ENCODE data around the gene GNAS.

The GNAS gene

GRCh38 chr20:58880994-58881752, 28.7 kb downstream of the GNAS start:
- Histone ChIP-seq H3K36me3 (ENCODE audit: insufficient read depth, insufficient read length, low read length) (no peaks in the 10 kb centered on the region), H3K4me3 (ENCODE audit: insufficient read length, low read depth) (no peak overlapping the region), H3K27me3 (ENCODE audit: insufficient read depth, insufficient read length) (no peaks in the 10 kb centered on the region), H3K4me1 (ENCODE audit: insufficient read depth, insufficient read length) (peaks cover 14% of the 10 kb centered on the region), H3K9me3 (ENCODE audit: insufficient read depth, low read length) (no peaks in the 10 kb centered on the region), H3K9ac (ENCODE audit: insufficient read length, low read depth) (no peak overlapping the region)
- no peak for DNase-seq (ENCODE audit: low read depth, low spot score)
- no peak for TF ChIP-seq YY1 (IDR thresholded peaks at IDR 0.05; ENCODE audit: insufficient read depth, insufficient read length)
- TF ChIP-seq ZNF274 (IDR thresholded peaks at IDR 0.05; ENCODE audit: low read depth, low read length), result no peak
- no peak for TF ChIP-seq SUZ12 (IDR thresholded peaks at IDR 0.05; ENCODE audit: extremely low read depth, insufficient read depth, insufficient read length)

- Histone ChIP-seq H3K9me3 (ENCODE audit: insufficient read depth, low read length) (no peaks in the 10 kb centered on the region), H3K4me3 (ENCODE audit: insufficient read length, low read depth) (no peak overlapping the region), H3K9ac (ENCODE audit: insufficient read length, low read depth) (no peak overlapping the region), H3K36me3 (ENCODE audit: insufficient read depth, insufficient read length, low read length) (no peaks in the 10 kb centered on the region), H3K27me3 (ENCODE audit: insufficient read depth, insufficient read length) (no peaks in the 10 kb centered on the region), H3K4me1 (ENCODE audit: insufficient read depth, insufficient read length) (peaks cover 10% of the 10 kb centered on the region)
- no peak for DNase-seq (ENCODE audit: low read depth, low spot score)
- no peak for TF ChIP-seq ZNF274 (IDR thresholded peaks at IDR 0.05; ENCODE audit: low read depth, low read length)
- no peak for TF ChIP-seq YY1 (IDR thresholded peaks at IDR 0.05; ENCODE audit: insufficient read depth, insufficient read length)
- TF ChIP-seq SUZ12 (IDR thresholded peaks at IDR 0.05; ENCODE audit: extremely low read depth, insufficient read depth, insufficient read length), result no peak
Measured at GRCh38 chr20:58882704-58883089, 30.2 kb downstream of the GNAS start.

- TF ChIP-seq SUZ12 (IDR thresholded peaks at IDR 0.05; ENCODE audit: extremely low read depth, insufficient read depth, insufficient read length), result no peak
- TF ChIP-seq ZNF274 (IDR thresholded peaks at IDR 0.05; ENCODE audit: low read depth, low read length), result no peak
- TF ChIP-seq YY1 (IDR thresholded peaks at IDR 0.05; ENCODE audit: insufficient read depth, insufficient read length), result no peak
- Histone ChIP-seq H3K4me3 (ENCODE audit: insufficient read length, low read depth) (no peak overlapping the region), H3K4me1 (ENCODE audit: insufficient read depth, insufficient read length) (peaks cover 6% of the 10 kb centered on the region), H3K27me3 (ENCODE audit: insufficient read depth, insufficient read length) (no peaks in the 10 kb centered on the region), H3K9ac (ENCODE audit: insufficient read length, low read depth) (peak overlapping the region; percentile 66), H3K9me3 (ENCODE audit: insufficient read depth, low read length) (no peaks in the 10 kb centered on the region), H3K36me3 (ENCODE audit: insufficient read depth, insufficient read length, low read length) (no peaks in the 10 kb centered on the region)
- DNase-seq (ENCODE audit: low read depth, low spot score), result no peak
Measured at GRCh38 chr20:58883241-58883691, 30.8 kb downstream of the GNAS start.

- H3K4me1 ChIP-seq (ENCODE audit: insufficient read depth, insufficient read length), result peaks cover 2% of the 10 kb centered on the region
- no peak overlapping the region for H3K9ac ChIP-seq (ENCODE audit: insufficient read length, low read depth)
- TF ChIP-seq YY1 (IDR thresholded peaks at IDR 0.05; ENCODE audit: insufficient read depth, insufficient read length), result no peak
- no peak for TF ChIP-seq SUZ12 (IDR thresholded peaks at IDR 0.05; ENCODE audit: extremely low read depth, insufficient read depth, insufficient read length)
- no peak for TF ChIP-seq ZNF274 (IDR thresholded peaks at IDR 0.05; ENCODE audit: low read depth, low read length)
- no peaks in the 10 kb centered on the region for H3K27me3 ChIP-seq (ENCODE audit: insufficient read depth, insufficient read length)
- no peaks in the 10 kb centered on the region for H3K9me3 ChIP-seq (ENCODE audit: insufficient read depth, low read length)
- no peak for DNase-seq (ENCODE audit: low read depth, low spot score)
- no peaks in the 10 kb centered on the region for H3K36me3 ChIP-seq (ENCODE audit: insufficient read depth, insufficient read length, low read length)
- no peak overlapping the region for H3K4me3 ChIP-seq (ENCODE audit: insufficient read length, low read depth)
Measured at GRCh38 chr20:58884966-58885365, 32.5 kb downstream of the GNAS start.

GRCh38 chr20:58886546-58886945, 34.0 kb downstream of the GNAS start:
- Histone ChIP-seq H3K4me1 (ENCODE audit: insufficient read depth, insufficient read length) (peaks cover 2% of the 10 kb centered on the region), H3K27me3 (ENCODE audit: insufficient read depth, insufficient read length) (no peaks in the 10 kb centered on the region), H3K9ac (ENCODE audit: insufficient read length, low read depth) (no peak overlapping the region), H3K4me3 (ENCODE audit: insufficient read length, low read depth) (no peak overlapping the region), H3K36me3 (ENCODE audit: insufficient read depth, insufficient read length, low read length) (no peaks in the 10 kb centered on the region), H3K9me3 (ENCODE audit: insufficient read depth, low read length) (no peaks in the 10 kb centered on the region)
- TF ChIP-seq SUZ12 (IDR thresholded peaks at IDR 0.05; ENCODE audit: extremely low read depth, insufficient read depth, insufficient read length) (no peak), ZNF274 (IDR thresholded peaks at IDR 0.05; ENCODE audit: low read depth, low read length) (no peak), YY1 (IDR thresholded peaks at IDR 0.05; ENCODE audit: insufficient read depth, insufficient read length) (no peak)
- no peak for DNase-seq (ENCODE audit: low read depth, low spot score)

- Histone ChIP-seq H3K36me3 (ENCODE audit: insufficient read depth, insufficient read length, low read length) (no peaks in the 10 kb centered on the region), H3K9ac (ENCODE audit: insufficient read length, low read depth) (peak overlapping the region; percentile 96), H3K4me3 (ENCODE audit: insufficient read length, low read depth) (peak overlapping the region; percentile 91), H3K9me3 (ENCODE audit: insufficient read depth, low read length) (no peaks in the 10 kb centered on the region), H3K4me1 (ENCODE audit: insufficient read depth, insufficient read length) (peaks cover 2% of the 10 kb centered on the region), H3K27me3 (ENCODE audit: insufficient read depth, insufficient read length) (no peaks in the 10 kb centered on the region)
- TF ChIP-seq YY1 (IDR thresholded peaks at IDR 0.05; ENCODE audit: insufficient read depth, insufficient read length), result no peak
- no peak for DNase-seq (ENCODE audit: low read depth, low spot score)
Measured at GRCh38 chr20:58888103-58888502, 35.6 kb downstream of the GNAS start.

GRCh38 chr20:58888521-58889333, 36.2 kb downstream of the GNAS start:
- no peaks in the 10 kb centered on the region for H3K9me3 ChIP-seq (ENCODE audit: insufficient read depth, low read length)
- no peak for DNase-seq (ENCODE audit: low read depth, low spot score)
- H3K4me1 ChIP-seq (ENCODE audit: insufficient read depth, insufficient read length), result no peaks in the 10 kb centered on the region
- H3K27me3 ChIP-seq (ENCODE audit: insufficient read depth, insufficient read length), result no peaks in the 10 kb centered on the region
- H3K9ac ChIP-seq (ENCODE audit: insufficient read length, low read depth), result peak overlapping the region; percentile 96
- H3K4me3 ChIP-seq (ENCODE audit: insufficient read length, low read depth), result peak overlapping the region; percentile 91
- peaks cover 3% of the 10 kb centered on the region for H3K36me3 ChIP-seq (ENCODE audit: insufficient read depth, insufficient read length, low read length)
- no peak for TF ChIP-seq SUZ12 (IDR thresholded peaks at IDR 0.05; ENCODE audit: extremely low read depth, insufficient read depth, insufficient read length)
- TF ChIP-seq ZNF274 (IDR thresholded peaks at IDR 0.05; ENCODE audit: low read depth, low read length), result no peak
- no peak for TF ChIP-seq YY1 (IDR thresholded peaks at IDR 0.05; ENCODE audit: insufficient read depth, insufficient read length)

All from NT2/D1 (cell line).